Astrocyte (in vitro differentiated cells and primary cell): ENCODE data around the gene PLB1. TPM values are rescaled to one million over a fixed set of nuclear protein-coding genes. Genes with fewer than 3 reads are reported as not detected.

Experiments
- DNase-seq: peaks from one replicate; pipeline ENCODE4 v3.0.0-alpha.2; 2010; ENCODE audit warnings: low read depth
- FAIRE-seq: peaks from 2 replicates; lab custom pipeline; 2011; peaks lifted over from hg19 to GRCh38; lab: Jason Lieb, UNC
- H2AFZ ChIP-seq: 2 replicates; pipeline ENCODE4 v1.6.0; 2012; ENCODE audit warnings: low read depth, low read length, inconsistent platforms
- H3K27ac ChIP-seq: 2 replicates; pipeline ENCODE4 v1.5.1; 2011; ENCODE audit warnings: low read depth, low read length, inconsistent platforms
- H3K27me3 ChIP-seq: 2 replicates; pipeline ENCODE4 v1.6.0; 2011; ENCODE audit warnings: low read length, inconsistent platforms; ENCODE audit not compliant: insufficient read depth
- H3K36me3 ChIP-seq: 2 replicates; pipeline ENCODE4 v1.5.1; 2011; ENCODE audit warnings: low read length, inconsistent platforms; ENCODE audit not compliant: insufficient read depth
- H3K4me1 ChIP-seq: 2 replicates; pipeline ENCODE4 v1.5.1; 2011; ENCODE audit warnings: low read length, inconsistent platforms; ENCODE audit not compliant: insufficient read depth
- H3K4me2 ChIP-seq: 2 replicates; pipeline ENCODE4 v1.6.0; 2012; ENCODE audit warnings: low read length, inconsistent platforms
- H3K4me3 ChIP-seq: 2 replicates; pipeline ENCODE4 v1.5.1; 2011; ENCODE audit warnings: low read depth, mild to moderate bottlenecking, low read length, inconsistent platforms; ENCODE audit not compliant: insufficient read depth
- H3K79me2 ChIP-seq: 2 replicates; pipeline ENCODE4 v1.6.0; 2012; ENCODE audit warnings: mild to moderate bottlenecking, low read length, inconsistent platforms; ENCODE audit not compliant: insufficient read depth
- H3K9ac ChIP-seq: 2 replicates; pipeline ENCODE4 v1.6.0; 2012; ENCODE audit warnings: mild to moderate bottlenecking, low read length, inconsistent platforms
- H3K9me3 ChIP-seq: 2 replicates; pipeline ENCODE4 v1.5.1; 2012; ENCODE audit warnings: low read depth, mild to moderate bottlenecking, low read length, inconsistent platforms; ENCODE audit not compliant: insufficient read depth
- H4K20me1 ChIP-seq: 2 replicates; pipeline ENCODE4 v1.6.0; 2012; ENCODE audit warnings: low read length, inconsistent platforms; ENCODE audit not compliant: insufficient read depth
- H3K27ac Mint-ChIP-seq: one replicate; pipeline ENCODE4 v1.8.0; 2021; ENCODE audit warnings: mild to moderate bottlenecking, mixed read lengths; ENCODE audit not compliant: unreplicated experiment
- H3K27me3 Mint-ChIP-seq: one replicate; pipeline ENCODE4 v1.8.0; 2021; ENCODE audit warnings: low read depth, mixed read lengths; ENCODE audit not compliant: unreplicated experiment
- H3K36me3 Mint-ChIP-seq: one replicate; pipeline ENCODE4 v1.8.0; 2021; ENCODE audit warnings: low read depth, mixed read lengths; ENCODE audit not compliant: unreplicated experiment
- H3K4me1 Mint-ChIP-seq: one replicate; pipeline ENCODE4 v1.8.0; 2021; ENCODE audit warnings: low read depth, mixed read lengths; ENCODE audit not compliant: unreplicated experiment
- H3K4me3 Mint-ChIP-seq: one replicate; pipeline ENCODE4 v1.8.0; 2021; ENCODE audit warnings: mild to moderate bottlenecking, moderate library complexity, mixed read lengths; ENCODE audit not compliant: unreplicated experiment
- H3K9me3 Mint-ChIP-seq: one replicate; pipeline ENCODE4 v1.8.0; 2021; ENCODE audit warnings: mild to moderate bottlenecking, mixed read lengths; ENCODE audit not compliant: unreplicated experiment
- EZH2 ChIP-seq: IDR thresholded peaks from 2 replicates; pipeline ENCODE4 v1.6.1; 2012; ENCODE audit warnings: mild to moderate bottlenecking, low read length, inconsistent platforms; ENCODE audit not compliant: insufficient read depth
- total RNA-seq: library from RNA; stranded (reverse); gene quantifications from 2 replicates; pipeline ENCODE4 v1.2.1, GENCODE V29; 2021
- TF ChIP-seq, protein P1 (sequence below): IDR thresholded peaks from 2 replicates; pipeline ENCODE4 v1.5.1; 2011; ENCODE audit warnings: low read depth, mild to moderate bottlenecking, inconsistent platforms, low read length, moderate library complexity; ENCODE audit not compliant: insufficient read depth

PLB1 gene
- total RNA-seq, 1 donor from 2014 or later = 0.98 TPM

DNA sequence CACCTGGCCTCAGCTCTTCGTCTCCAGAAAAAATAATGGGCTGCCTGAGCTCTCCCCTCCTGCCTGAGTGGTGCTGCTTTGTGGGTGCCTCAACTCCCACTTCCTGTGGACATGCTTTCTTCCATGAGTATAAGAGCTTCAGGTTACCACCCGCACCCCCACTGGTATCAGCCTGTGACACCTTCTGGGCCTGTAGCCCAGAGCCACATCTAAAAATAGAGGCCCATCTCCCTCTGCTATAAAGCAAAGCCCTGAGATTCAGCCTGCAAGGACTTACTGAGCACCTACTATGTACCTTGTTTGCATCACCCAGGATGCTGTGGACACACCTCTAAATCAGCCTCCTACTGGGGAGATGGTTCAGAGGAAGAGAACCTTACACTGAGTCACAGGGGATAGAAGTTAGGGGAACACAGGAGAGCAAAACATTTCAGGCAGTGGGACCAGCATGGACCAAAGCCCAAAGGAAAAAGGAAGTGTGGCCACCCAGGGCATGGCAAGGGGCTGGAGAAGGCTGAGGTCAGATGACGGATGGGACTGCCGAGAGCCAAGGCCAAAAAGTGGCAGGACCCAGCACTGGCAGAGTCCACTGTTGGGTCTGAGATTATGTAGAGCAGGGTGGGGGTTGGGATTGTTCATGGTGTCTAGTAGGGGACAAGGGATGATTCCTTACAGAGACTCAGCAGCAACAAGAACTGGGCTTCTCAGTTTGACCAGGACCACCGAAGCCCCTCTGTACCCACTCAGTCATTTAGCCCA lies 132.0 kb downstream of the PLB1 start:
- Histone ChIP-seq H3K4me1 (peaks cover 29% of the 10 kb centered on the region), H4K20me1 (no peaks in the 10 kb centered on the region), H2AFZ (no peak overlapping the region), H3K4me3 (no peak overlapping the region), H3K36me3 (no peaks in the 10 kb centered on the region), H3K4me2 (peak overlapping the region; percentile 64), H3K79me2 (no peaks in the 10 kb centered on the region), H3K9me3 (no peaks in the 10 kb centered on the region), H3K27ac (no peak overlapping the region), H3K9ac (peak overlapping the region; percentile 25), H3K27me3 (no peaks in the 10 kb centered on the region)
- H3K27me3 Mint-ChIP-seq = no peaks in the 10 kb centered on the region
- no peak for TF ChIP-seq EZH2
- TF ChIP-seq, protein P1, sequence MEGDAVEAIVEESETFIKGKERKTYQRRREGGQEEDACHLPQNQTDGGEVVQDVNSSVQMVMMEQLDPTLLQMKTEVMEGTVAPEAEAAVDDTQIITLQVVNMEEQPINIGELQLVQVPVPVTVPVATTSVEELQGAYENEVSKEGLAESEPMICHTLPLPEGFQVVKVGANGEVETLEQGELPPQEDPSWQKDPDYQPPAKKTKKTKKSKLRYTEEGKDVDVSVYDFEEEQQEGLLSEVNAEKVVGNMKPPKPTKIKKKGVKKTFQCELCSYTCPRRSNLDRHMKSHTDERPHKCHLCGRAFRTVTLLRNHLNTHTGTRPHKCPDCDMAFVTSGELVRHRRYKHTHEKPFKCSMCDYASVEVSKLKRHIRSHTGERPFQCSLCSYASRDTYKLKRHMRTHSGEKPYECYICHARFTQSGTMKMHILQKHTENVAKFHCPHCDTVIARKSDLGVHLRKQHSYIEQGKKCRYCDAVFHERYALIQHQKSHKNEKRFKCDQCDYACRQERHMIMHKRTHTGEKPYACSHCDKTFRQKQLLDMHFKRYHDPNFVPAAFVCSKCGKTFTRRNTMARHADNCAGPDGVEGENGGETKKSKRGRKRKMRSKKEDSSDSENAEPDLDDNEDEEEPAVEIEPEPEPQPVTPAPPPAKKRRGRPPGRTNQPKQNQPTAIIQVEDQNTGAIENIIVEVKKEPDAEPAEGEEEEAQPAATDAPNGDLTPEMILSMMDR = no peak
- H3K36me3 Mint-ChIP-seq = no peaks in the 10 kb centered on the region
- H3K9me3 Mint-ChIP-seq = peaks cover 2% of the 10 kb centered on the region
- H3K27ac Mint-ChIP-seq = peak overlapping the region; percentile 56
- FAIRE-seq (no peak), DNase-seq (peak; percentile 88)
- peaks cover 39% of the 10 kb centered on the region for H3K4me1 Mint-ChIP-seq
- H3K4me3 Mint-ChIP-seq = no peak overlapping the region

DNA sequence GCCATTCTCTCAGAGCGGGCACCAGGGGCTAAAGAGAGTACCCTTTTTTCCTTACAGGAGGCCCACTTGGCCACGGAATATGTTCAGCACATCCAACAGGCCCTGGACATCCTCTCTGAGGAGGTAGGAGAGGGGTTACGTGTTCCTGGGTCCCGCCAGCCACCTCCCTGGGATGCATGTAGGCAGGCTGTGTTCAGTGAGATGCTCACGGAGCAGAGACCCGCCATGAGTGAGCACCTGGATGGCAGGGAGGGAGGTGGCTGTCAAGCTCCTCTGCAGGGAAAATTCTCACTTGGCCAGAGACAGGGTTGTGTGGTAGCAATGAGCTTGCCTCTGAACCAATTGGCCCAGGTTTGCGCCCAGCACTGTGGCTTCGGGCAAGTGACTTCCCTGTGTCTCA lies 132.6 kb downstream of the PLB1 start:
- H3K4me3 ChIP-seq = no peak overlapping the region
- H3K4me1 Mint-ChIP-seq = peaks cover 43% of the 10 kb centered on the region
- FAIRE-seq (no peak), DNase-seq (no peak)
- H3K27me3 ChIP-seq = no peaks in the 10 kb centered on the region
- TF ChIP-seq, protein P1 = no peak
- no peak for TF ChIP-seq EZH2
- H3K27ac Mint-ChIP-seq = no peak overlapping the region
- no peak overlapping the region for H3K9ac ChIP-seq
- no peaks in the 10 kb centered on the region for H3K27me3 Mint-ChIP-seq
- H3K36me3 ChIP-seq = no peaks in the 10 kb centered on the region
- no peak overlapping the region for H2AFZ ChIP-seq
- H3K9me3 ChIP-seq = no peaks in the 10 kb centered on the region
- H3K27ac ChIP-seq = no peak overlapping the region
- no peak overlapping the region for H3K4me3 Mint-ChIP-seq
- H3K79me2 ChIP-seq = no peaks in the 10 kb centered on the region
- H3K9me3 Mint-ChIP-seq = peaks cover 2% of the 10 kb centered on the region
- peaks cover 32% of the 10 kb centered on the region for H3K4me1 ChIP-seq
- H3K4me2 ChIP-seq = no peak overlapping the region
- H4K20me1 ChIP-seq = no peaks in the 10 kb centered on the region
- H3K36me3 Mint-ChIP-seq = no peaks in the 10 kb centered on the region

DNA sequence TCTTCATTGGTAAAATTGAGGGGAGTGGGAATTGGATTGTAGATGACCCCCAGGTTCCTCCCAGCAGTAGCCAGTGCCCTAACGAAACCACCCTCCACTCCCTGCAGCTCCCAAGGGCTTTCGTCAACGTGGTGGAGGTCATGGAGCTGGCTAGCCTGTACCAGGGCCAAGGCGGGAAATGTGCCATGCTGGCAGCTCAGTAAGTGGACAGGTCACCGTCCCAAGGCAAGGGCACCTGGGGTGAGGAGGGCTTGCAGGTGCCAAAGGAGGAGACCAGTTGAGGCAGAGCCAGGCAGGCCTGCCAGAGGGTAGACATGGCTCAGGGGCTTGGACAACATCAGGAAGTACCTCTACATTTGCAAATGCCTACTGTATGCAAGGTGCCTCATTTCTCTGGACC lies 133.1 kb downstream of the PLB1 start:
- DNase-seq (no peak), FAIRE-seq (no peak)
- peaks cover 36% of the 10 kb centered on the region for H3K4me1 ChIP-seq
- H3K4me1 Mint-ChIP-seq = peaks cover 47% of the 10 kb centered on the region
- no peaks in the 10 kb centered on the region for H3K27me3 Mint-ChIP-seq
- H3K4me2 ChIP-seq = no peak overlapping the region
- H3K9ac ChIP-seq = no peak overlapping the region
- H3K27ac Mint-ChIP-seq = no peak overlapping the region
- H3K9me3 Mint-ChIP-seq = peaks cover 2% of the 10 kb centered on the region
- H3K27me3 ChIP-seq = no peaks in the 10 kb centered on the region
- no peaks in the 10 kb centered on the region for H4K20me1 ChIP-seq
- no peak overlapping the region for H3K4me3 ChIP-seq
- H3K27ac ChIP-seq = no peak overlapping the region
- no peak overlapping the region for H3K4me3 Mint-ChIP-seq
- no peaks in the 10 kb centered on the region for H3K36me3 ChIP-seq
- no peaks in the 10 kb centered on the region for H3K9me3 ChIP-seq
- no peaks in the 10 kb centered on the region for H3K36me3 Mint-ChIP-seq
- no peak overlapping the region for H2AFZ ChIP-seq
- TF ChIP-seq EZH2 = no peak
- TF ChIP-seq, protein P1 = no peak
- H3K79me2 ChIP-seq = no peaks in the 10 kb centered on the region
